HS-5 (cell line): ENCODE data around the gene SLIT3.

ENCODE experiments used
- DNase-seq: peaks from one replicate; pipeline ENCODE4 v3.0.0-alpha.2; 2012; ENCODE audit warnings: low read depth

The SLIT3 gene

DNA sequence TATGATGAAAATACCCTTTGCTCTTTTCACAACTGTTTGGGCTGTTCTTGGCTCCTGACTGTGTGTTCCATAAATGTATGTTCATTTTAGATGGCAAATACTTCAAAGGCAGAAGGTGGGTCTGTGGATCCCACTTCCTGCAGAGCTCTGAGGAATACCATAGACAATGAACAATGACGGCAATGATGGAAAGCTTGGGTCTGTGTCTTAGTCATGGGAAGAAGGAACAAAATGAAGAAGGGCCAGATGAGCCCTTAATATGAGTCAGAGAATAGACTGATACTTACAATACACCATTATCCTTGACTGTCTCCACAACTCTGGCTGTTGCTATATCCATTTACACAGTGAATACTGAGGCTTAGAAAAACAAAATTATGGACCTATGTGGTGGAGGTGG, 126.0 kb downstream of the SLIT3 start:
- DNase-seq = no peak

- no peak for DNase-seq
Observed at GRCh38 chr5:169173372-169173771, 127.6 kb downstream of the SLIT3 start.

DNA sequence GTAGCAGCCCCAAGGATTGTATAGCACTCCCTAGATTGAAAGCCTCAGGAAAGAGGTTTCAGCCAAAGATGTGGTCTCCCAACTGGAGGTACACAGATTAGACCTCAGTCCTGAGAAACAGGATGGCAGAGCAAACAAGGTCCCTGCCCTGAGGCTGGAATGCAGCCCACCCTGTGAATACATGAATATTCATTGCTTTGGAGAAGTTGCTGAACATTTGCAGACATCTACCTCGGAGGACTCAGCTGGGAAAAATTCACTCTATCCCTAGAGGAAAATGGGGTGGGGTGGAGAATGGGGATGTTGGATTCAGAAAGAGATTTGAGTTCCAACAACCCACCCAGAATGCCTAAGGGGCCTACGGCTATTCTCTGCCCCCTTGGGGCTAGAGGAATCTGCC, 129.4 kb downstream of the SLIT3 start:
- no peak for DNase-seq

DNA sequence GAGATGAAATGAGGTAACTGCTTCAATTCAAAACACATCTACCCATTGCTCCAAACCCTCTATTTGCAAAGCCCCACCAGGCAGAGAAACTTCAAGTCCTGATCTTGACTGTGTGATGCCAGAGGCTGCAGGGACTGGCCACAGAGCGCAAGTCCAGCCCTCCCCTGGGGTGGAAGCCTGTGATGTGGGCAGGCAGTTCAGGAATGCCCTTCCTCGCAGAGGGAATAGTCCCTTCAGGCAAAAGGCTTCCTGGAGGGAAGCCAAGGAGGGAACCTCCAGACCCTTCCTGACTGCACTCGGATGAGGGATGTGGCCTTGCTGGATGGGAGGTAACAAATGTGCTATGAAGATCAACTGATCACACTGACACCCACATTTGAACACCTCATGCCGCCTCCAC, 131.2 kb downstream of the SLIT3 start:
- DNase-seq = no peak

- no peak for DNase-seq
Observed at GRCh38 chr5:169168280-169168679, 132.7 kb downstream of the SLIT3 start.

DNA sequence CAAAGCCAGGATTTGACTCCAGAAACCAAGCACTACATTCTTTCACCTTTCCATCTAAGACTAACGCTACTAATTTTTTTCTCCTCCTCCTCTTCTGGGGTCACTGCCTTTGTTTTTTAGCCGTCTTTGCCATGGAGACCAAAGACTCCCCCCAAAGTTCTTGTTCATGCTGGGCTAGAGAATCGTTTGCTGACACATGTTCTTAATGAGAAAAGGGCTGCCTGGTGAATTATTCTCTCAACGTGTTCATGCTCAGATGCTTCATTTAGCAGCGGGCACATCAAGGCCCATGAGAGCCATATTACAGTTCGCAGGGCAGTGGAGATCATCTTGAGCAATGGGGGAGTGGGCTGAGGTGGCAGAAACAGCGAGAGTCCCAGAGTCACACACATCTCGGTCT, 134.9 kb downstream of the SLIT3 start:
- DNase-seq = no peak

DNA sequence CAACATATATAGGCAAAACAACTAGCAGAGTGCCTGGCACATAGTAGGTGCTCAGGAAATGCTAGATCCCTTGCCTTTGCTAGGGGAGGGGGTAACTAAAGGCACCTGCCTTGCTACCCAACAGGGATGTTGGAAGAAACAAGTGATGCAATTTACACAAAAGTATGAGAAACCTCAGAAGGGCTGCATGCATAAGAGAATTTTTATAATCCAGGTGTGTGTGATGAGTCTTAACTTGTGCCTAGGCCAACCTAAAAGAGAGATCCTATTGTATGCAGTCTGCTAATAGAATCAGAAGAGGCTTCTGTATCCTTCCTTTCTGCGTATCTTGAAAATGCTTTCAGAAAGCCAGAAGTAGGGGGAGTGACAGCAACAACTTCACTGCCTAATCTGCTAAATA, 135.9 kb downstream of the SLIT3 start:
- DNase-seq = no peak

- DNase-seq = peak; percentile 73
Observed at GRCh38 chr5:169164481-169164925, 136.4 kb downstream of the SLIT3 start.

DNA sequence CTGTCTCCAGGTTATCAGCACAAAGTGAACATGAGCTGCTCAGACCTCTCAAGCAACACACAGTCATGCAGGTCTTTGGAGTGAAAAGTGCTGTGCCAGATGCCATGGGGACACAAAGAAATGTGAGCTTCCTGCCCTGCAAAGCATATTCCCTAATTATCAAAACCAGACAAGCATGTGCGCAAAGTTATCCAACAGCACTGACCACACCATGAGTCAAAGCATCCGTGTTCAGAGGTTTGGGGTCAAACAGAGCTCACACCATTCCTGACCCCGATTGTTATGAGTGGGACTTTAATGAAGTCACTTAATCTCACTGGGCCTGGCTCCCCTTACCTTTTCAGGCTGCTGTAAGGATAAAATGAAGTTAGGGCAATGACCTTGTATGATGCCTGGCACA, 138.5 kb downstream of the SLIT3 start:
- DNase-seq = peak; percentile 81

- peak; percentile 86 for DNase-seq
Observed at GRCh38 chr5:169161022-169161680, 139.8 kb downstream of the SLIT3 start.

- no peak for DNase-seq
Observed at GRCh38 chr5:169160405-169160901, 140.5 kb downstream of the SLIT3 start.

GRCh38 chr5:169158764-169159163, 142.2 kb downstream of the SLIT3 start:
- no peak for DNase-seq

- DNase-seq = no peak
Observed at GRCh38 chr5:169157064-169157463, 143.9 kb downstream of the SLIT3 start.

GRCh38 chr5:169154679-169155078, 146.3 kb downstream of the SLIT3 start:
- DNase-seq = no peak

- no peak for DNase-seq
Observed at GRCh38 chr5:169153405-169153804, 147.5 kb downstream of the SLIT3 start.

GRCh38 chr5:169152946-169153345, 148.0 kb downstream of the SLIT3 start:
- DNase-seq = no peak

- DNase-seq = no peak
Observed at GRCh38 chr5:169152453-169152852, 148.5 kb downstream of the SLIT3 start.

- no peak for DNase-seq
Observed at GRCh38 chr5:169151051-169151805, 149.7 kb downstream of the SLIT3 start.

- DNase-seq = no peak
Observed at GRCh38 chr5:169150108-169150507, 150.8 kb downstream of the SLIT3 start.

DNA sequence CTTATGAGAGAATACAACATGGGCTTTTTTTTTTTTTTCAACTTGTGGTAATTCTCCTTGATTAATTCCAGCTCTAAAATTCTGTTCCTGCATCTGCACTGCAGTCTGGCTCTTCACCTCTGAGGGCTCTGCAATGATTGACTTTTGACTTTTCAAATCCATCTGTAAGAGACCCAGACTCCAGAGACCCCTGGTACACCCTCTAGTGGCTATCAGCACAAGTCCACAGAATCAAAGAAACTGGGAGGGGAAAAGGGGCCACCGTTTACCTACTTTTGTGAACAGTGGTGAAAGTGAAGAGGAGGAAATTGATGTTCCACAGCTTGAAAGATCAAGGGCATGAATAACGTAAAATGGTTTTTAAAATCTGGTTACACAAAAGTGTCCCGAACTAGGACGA, 151.6 kb downstream of the SLIT3 start:
- no peak for DNase-seq

- DNase-seq = no peak
Observed at GRCh38 chr5:169148138-169148740, 152.7 kb downstream of the SLIT3 start.

GRCh38 chr5:169147534-169147933, 153.4 kb downstream of the SLIT3 start:
- DNase-seq = no peak

- no peak for DNase-seq
Observed at GRCh38 chr5:169146158-169146557, 154.8 kb downstream of the SLIT3 start.
